SH-SY5Y (cell line): ENCODE results near the gene C11orf98.

Source experiments
- GATA2 ChIP-seq: IDR thresholded peaks from 2 replicates; pipeline ENCODE4 v1.6.1; 2011; ENCODE audit warnings: mild to moderate bottlenecking, low read depth, low read length
- GATA3 ChIP-seq: IDR thresholded peaks from 2 replicates; pipeline ENCODE4 v1.6.1; 2011; ENCODE audit warnings: low read depth, mild to moderate bottlenecking, low read length, moderate library complexity

DNA sequence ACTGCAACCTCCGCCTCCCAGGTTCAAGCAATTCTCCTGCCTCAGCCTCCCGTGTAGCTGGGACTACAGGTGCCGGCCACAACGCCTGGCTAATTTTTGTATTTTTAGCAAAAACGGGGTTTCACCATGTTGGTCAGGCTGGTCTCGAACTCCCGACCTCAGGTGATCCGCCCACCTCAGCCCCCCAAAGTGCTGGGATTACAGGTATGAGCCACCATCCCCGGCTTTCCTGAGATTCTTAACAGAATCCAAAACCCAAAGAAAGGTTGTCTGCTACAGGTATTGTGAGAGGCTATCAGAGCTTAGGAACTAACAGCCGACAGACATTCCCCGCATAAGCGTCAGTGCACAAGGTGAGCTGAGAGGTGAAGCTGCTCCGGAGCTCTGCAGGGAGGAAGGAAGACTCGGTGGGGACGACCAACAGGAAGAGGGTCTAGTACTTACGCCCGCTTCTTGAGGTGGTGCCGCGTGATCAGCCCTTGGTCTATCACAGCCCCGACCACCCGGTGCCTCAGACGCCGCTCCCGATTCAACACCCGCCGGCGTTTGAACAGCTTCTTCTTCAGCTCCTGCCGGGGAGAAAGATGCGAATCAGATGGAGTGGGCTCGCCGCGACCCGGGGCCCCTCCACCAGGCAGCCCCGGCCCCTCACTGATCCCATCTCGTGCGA, 470 bp downstream of the C11orf98 start:
- TF ChIP-seq GATA2 (peak; percentile 30; the same call in 1 of the 2 replicates), GATA3 (no peak)
